ENCODE results near the gene BMP5.

BMP5 gene

DNA sequence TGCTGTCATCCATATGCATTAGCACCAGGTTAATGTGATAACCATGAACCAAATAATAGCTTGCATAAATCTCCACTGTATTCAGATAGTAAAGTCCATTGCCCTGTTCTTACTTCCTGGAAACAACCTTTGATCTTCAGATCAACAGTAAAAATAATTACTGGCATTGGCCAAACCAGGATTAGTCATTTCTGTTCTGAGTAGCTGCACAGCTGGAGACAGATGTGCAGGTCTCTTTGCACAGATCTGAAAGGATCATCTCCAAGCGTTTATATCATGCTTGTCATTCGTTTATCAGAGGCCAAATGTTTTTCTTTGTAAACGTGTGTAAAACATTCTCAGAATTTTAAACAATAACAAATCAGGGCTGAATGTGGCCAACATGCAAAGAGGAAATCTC is 162.0 kb downstream of the BMP5 start:
- no peak for DNase-seq (ENCODE audit: low read depth, low spot score)

DNA sequence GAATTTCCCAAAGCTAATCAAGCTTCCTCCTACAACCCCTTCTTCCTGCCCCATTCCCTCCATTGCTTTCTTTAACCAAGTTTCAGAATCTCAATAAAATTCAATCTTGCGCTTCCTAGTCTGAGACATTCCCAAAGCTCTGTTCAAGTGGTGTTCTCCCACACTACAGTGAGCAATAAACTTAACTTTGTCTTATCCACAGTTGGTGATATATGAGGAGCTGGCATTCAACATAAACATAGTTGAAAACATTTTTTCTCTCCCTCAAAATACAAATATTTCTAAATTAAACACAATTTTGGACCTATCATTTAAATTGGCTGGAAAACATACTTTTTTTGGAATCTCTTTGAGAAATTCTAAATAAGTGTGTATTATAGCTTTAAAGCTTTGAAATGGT is 166.7 kb downstream of the BMP5 start:
- DNase-seq (ENCODE audit: low read depth, low spot score) = no peak

DNA sequence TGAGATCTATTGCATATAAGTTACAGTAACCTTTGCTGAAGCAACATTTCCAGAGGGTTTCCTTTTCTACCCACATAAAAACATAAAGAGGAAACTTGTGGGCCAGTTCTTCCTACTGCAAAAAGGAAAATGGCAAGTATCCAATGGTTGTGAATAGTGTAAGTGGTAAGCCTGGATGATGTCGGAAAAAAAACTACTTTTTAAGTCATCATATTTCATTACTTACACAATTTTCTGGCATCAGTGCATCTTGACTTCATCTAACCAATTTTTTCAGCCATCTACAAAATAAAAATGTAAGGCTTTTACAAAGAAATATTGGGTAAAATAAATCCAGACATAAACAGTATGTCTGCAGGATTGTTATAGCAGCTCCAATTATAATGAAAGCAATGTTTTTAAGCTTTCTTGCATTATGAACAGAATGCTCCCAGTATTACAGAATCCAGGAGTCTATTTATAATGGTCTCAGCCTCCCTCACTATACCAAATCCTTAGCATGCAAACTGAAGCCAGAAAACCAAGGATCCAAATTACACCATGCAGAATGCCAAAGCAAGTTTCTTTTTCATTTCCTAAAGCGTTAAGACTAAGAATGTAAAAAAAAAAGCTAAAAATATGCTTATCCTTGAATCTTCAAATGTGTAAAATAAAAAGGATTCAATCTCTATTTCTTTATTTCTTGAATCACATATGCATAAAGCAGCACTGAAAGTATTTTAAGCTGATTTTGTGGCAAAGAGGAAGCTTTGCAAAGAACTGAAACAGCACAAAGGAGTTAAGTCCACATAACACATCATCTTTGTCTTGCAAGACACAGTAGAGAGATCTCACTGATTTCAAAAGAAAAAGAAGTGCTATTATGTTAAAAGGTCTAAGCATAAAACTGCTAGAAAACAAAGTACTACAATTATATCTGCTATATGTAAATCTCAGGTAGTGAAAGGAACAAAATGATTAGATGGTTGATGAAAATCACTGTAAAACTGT is 169.6 kb downstream of the BMP5 start:
- no peak for DNase-seq (ENCODE audit: low read depth, low spot score)

DNA sequence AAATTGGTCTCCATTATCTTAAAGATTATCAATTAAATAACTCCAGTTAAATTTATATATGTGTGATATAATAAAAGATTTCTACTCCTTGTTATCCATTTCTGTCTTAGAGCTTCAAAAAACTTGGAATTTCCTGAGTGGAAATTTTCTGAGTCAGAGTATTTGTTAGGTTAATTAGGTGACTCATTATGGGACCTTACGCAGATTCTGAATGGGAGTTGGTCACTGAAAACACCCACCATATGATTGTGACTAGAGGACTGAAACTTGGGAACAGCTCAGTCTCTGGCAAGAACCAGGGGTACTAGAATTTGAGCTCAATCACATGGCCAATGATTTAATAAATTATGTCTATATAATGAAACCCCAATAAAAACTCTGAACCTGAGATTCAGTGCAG is 171.0 kb downstream of the BMP5 start:
- no peak for DNase-seq (ENCODE audit: low read depth, low spot score)

Measured in activated CD4-positive, CD25-positive, alpha-beta regulatory T cell treated with anti-CD3 and anti-CD28 coated beads, Interleukin-2, amount 50 U/mL, for 16 hours (primary cell).